Left lobe of liver (tissue), 2 donors: ENCODE measurements around the gene AFF2. TPM values are rescaled to one million over a fixed set of nuclear protein-coding genes. Genes with fewer than 3 reads are reported as not detected.
"Not testable (repeated sequence)": the region's sequence is repeated elsewhere in the genome, so short reads cannot be mapped to it uniquely, and the experiment has no call there.

Experiments
- ATAC-seq: fragments of 200-7000 bp; cut with Tn5 transposase; one replicate; pipeline ENCODE4 v1.9.1; 2020; ENCODE audit warnings: mild to moderate bottlenecking, moderate library complexity
- DNase-seq: peaks from one replicate; pipeline ENCODE4 v3.0.0-alpha.2; 2020; ENCODE audit warnings: low spot score
- total RNA-seq: library from RNA; stranded (reverse); gene quantifications from one replicate; pipeline ENCODE4 v1.2.1, GENCODE V29; 2021
- donor health status: DM: no; HTN: no; CAD: no; lungs with moderate emphysema.
- donor health status: DM: no; HTN: yes; CAD: no.

The AFF2 gene
- total RNA-seq, 1 donor from 2014 or later: 0.13 TPM

- no peak for ATAC-seq
- no peak for DNase-seq
These were observed 132.0 kb downstream of the AFF2 start for GRCh38 chrX:148632444-148632843.

GRCh38 chrX:148633218-148633908 is 132.9 kb downstream of the AFF2 start:
- ATAC-seq (no peak), DNase-seq (no peak)

GRCh38 chrX:148634591-148634990 is 134.2 kb downstream of the AFF2 start:
- DNase-seq: no peak
- ATAC-seq: no peak

GRCh38 chrX:148643460-148643859 is 143.0 kb downstream of the AFF2 start:
- DNase-seq: no peak
- no peak for ATAC-seq

- ATAC-seq: no peak
- DNase-seq: no peak
These were observed 147.2 kb downstream of the AFF2 start for GRCh38 chrX:148647651-148648050.

- DNase-seq (no peak), ATAC-seq (no peak)
These were observed 148.9 kb downstream of the AFF2 start for GRCh38 chrX:148649145-148649795.

GRCh38 chrX:148658115-148658730 is 157.8 kb downstream of the AFF2 start:
- ATAC-seq: no peak

GRCh38 chrX:148659481-148659880 is 159.1 kb downstream of the AFF2 start:
- ATAC-seq (no peak), DNase-seq (no peak)

More at GRCh38 chrX:148658115-148658730, 157.8 kb downstream of the AFF2 start:
- no peak for DNase-seq

- no peak for ATAC-seq
These were observed 160.6 kb downstream of the AFF2 start for GRCh38 chrX:148661035-148661434.

GRCh38 chrX:148662014-148662413 is 161.6 kb downstream of the AFF2 start:
- ATAC-seq: no peak

More at GRCh38 chrX:148661035-148661434, 160.6 kb downstream of the AFF2 start:
- DNase-seq: no peak

GRCh38 chrX:148664171-148664570 is 163.8 kb downstream of the AFF2 start:
- DNase-seq: no peak

More at GRCh38 chrX:148662014-148662413, 161.6 kb downstream of the AFF2 start:
- no peak for DNase-seq

GRCh38 chrX:148664995-148665394 is 164.6 kb downstream of the AFF2 start:
- ATAC-seq (no peak), DNase-seq (no peak)

More at GRCh38 chrX:148664171-148664570, 163.8 kb downstream of the AFF2 start:
- no peak for ATAC-seq

GRCh38 chrX:148669175-148669574 is 168.8 kb downstream of the AFF2 start:
- ATAC-seq, DNase-seq: not testable (repeated sequence)

GRCh38 chrX:148670277-148670676 is 169.9 kb downstream of the AFF2 start:
- no peak for DNase-seq
- no peak for ATAC-seq

- DNase-seq (no peak), ATAC-seq (no peak)
These were observed 172.1 kb downstream of the AFF2 start for GRCh38 chrX:148672517-148672916.

- ATAC-seq: no peak
- DNase-seq: no peak
These were observed 181.2 kb downstream of the AFF2 start for GRCh38 chrX:148681605-148682004.

- DNase-seq (no peak), ATAC-seq (no peak)
These were observed 181.8 kb downstream of the AFF2 start for GRCh38 chrX:148682206-148682605.

- DNase-seq (no peak), ATAC-seq (no peak)
These were observed 191.0 kb downstream of the AFF2 start for GRCh38 chrX:148691456-148691855.

- no peak for ATAC-seq
- DNase-seq: no peak
These were observed 194.8 kb downstream of the AFF2 start for GRCh38 chrX:148695255-148695654.

- ATAC-seq (no peak), DNase-seq (no peak)
These were observed 197.8 kb downstream of the AFF2 start for GRCh38 chrX:148698221-148698620.

GRCh38 chrX:148700021-148700420 is 199.6 kb downstream of the AFF2 start:
- no peak for ATAC-seq
- no peak for DNase-seq

- ATAC-seq: no peak
These were observed 213.6 kb downstream of the AFF2 start for GRCh38 chrX:148713981-148714380.

More at GRCh38 chrX:148713981-148714380, 213.6 kb downstream of the AFF2 start:
- no peak for DNase-seq
